SIG-M5 treated with dmso at 0.1 percent for 504 hours (cell line): ENCODE results near the gene THOC6.
"Not testable (repeated sequence)": the region's sequence is repeated elsewhere in the genome, so short reads cannot be mapped to it uniquely, and the experiment has no call there.

Experiments used
- DNase-seq: peaks from one replicate; lab custom pipeline; 2025; ENCODE audit not compliant: unreplicated experiment; lab: John Stamatoyannopoulos, UW

THOC6 gene

DNA sequence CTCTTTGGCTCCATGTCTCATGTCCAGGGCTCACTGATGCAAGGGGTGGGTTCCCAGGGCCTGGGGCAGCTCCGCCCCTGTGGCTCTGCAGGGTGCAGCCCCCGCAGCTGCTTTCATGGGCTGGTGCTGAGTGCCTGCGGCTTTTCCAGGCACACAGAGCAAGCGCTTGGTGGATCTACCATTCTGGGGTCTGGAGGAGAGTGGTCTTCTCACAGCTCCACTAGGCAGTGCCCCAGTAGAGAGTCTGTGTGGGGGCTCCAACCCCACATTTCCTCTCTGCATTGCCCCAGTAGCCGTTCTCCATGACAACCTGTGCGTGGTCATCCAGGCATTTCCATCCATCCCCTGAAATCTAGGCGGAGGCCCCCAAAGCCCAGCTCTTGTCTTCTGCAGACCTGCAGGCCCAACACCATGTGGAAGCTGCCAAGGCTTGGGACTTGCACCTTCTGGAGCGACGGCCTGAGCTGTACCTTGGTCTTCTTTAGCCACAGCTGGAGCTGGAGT lies 46.8 kb downstream of the THOC6 start:
- DNase-seq, result no peak

- no peak for DNase-seq
Measured at GRCh38 chr16:3071655-3072054, 47.8 kb downstream of the THOC6 start.

GRCh38 chr16:3072148-3072547 lies 48.3 kb downstream of the THOC6 start:
- DNase-seq, result not testable (repeated sequence)

DNA sequence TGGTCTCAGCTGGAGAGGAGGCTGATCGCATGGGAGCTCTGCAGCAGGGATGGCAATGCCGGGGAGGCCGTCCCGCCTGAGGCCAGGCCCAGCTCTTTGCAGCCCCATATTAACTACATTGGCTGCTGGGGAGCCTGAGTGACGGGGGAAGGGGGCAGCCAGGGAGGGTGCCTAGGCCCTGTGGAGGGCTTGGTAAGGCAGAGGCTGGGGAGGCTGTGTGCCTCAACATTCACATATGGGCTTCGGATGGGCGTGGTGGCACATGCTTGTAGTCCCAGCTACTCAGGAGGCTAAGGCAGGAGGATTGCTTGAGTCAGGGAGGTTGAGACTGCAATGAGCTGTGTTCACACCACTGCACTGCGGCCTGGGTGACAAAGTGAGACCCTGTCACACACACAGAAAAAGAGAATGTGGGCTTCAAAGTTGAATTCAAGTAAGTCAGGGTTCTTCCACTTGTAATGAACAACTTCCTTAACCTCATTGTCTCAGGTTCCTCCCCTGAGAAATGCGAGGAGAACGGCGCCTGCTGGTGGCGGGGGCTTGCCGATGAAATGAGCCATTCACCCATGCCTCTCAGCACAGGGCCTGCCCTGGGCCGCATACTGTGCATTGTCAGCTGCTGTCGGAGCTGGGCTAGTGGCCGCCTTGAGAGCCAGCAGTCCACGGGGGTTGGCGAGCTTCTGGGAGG lies 48.9 kb downstream of the THOC6 start:
- DNase-seq, result not testable (repeated sequence)

DNA sequence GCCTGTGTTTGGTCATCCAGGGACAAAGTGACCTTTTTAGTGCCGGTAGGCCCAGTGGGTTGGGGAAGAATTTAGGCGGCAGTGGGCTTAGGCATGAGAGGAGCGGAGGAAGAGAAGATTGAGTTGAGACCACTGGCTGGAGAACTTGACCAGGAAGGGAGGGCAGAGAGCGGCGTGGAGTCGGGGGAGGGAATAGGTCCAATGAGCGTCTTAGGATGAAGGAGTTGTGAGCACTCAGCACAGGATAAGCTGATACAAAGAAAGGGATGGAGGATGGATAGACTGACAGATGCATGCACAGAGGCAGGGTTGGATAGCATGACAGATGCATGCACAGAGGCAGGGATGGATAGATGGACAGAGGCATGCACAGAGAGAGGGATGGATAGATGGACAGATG lies 49.6 kb downstream of the THOC6 start:
- no peak for DNase-seq

DNA sequence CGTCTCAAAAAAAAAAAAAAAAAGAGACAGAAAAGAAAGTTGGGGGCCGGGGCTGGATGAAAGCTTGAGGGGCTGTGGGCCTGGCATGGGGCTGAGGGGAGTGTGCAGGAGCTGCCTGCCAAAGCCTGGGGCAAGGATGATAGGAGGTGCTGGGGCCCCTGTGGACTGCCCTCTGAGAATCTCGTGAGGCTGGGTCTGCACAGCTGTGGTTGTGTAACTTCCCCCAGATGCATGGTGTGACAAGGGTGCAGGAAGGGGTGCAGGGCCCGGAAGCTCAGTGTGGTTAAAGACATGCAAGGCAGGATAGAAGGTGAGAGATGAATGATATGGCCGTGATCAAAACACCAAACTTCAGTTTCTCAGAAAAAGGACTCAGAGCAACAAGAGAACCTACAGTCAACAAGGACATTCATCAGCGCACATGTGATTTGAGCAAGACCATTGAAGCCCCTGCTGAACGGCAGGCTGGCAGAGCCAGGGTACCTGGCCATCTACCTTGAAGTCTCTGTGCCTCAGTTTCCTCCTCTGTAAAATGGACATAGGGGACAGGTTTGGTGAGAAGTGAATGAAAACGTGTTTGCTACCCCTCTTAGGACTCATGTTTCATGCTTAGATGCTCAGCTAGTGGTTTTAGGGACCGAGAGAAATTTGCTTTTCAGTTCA lies 51.2 kb downstream of the THOC6 start:
- DNase-seq, result peak; percentile 77

GRCh38 chr16:3075523-3075915 lies 51.7 kb downstream of the THOC6 start:
- DNase-seq, result no peak

DNA sequence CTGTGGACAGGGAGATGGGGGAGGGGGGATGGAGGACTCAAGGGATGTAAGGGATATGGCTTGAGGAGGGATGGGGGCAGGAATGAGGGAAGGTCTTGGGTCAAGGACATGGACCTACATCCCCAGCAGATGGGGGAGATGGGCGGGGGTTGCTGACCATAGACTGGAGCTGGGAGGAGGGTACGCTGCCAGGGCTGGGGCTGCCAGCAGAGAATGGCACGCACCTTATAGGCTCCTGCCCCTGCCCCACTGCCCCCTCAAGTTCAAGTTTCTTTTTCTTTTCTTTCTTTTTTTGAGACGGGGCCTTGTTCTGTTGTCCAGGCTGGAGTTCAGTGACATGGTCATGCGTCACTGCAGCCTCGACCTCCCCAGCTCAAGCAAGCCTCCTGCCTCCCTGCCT lies 52.1 kb downstream of the THOC6 start:
- DNase-seq, result not testable (repeated sequence)

DNA sequence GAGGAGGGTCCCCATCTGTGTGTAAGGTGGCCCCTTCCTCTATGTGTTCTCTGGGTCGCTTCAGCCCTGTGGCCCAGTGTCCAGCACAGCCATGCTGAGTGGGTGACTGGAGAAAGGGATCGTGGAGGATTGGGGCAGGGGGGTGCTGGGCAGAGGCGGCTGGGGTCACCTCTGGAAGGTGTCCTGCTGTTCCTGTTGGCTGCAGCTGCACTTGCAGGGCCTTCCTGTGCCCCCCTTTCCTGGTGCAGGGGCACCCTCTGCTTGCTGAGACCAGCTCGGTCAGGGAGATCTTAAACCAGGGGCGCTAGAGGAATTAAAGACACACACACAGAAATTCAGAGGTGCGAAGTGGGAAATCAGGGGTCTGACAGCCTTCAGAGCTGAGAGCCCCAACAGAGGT lies 52.7 kb downstream of the THOC6 start:
- DNase-seq, result no peak
